ENCODE data around the gene VPS26A. TPM values are rescaled to one million over a fixed set of nuclear protein-coding genes. Genes with fewer than 3 reads are reported as not detected.

VPS26A gene
- total RNA-seq, 1 donor from 2014 or later = 38.0 TPM

GRCh38 chr10:69216577-69217118, 92.7 kb downstream of the VPS26A start:
- intact Hi-C loops (cut with micrococcal nuclease) = no loop called here

DNA sequence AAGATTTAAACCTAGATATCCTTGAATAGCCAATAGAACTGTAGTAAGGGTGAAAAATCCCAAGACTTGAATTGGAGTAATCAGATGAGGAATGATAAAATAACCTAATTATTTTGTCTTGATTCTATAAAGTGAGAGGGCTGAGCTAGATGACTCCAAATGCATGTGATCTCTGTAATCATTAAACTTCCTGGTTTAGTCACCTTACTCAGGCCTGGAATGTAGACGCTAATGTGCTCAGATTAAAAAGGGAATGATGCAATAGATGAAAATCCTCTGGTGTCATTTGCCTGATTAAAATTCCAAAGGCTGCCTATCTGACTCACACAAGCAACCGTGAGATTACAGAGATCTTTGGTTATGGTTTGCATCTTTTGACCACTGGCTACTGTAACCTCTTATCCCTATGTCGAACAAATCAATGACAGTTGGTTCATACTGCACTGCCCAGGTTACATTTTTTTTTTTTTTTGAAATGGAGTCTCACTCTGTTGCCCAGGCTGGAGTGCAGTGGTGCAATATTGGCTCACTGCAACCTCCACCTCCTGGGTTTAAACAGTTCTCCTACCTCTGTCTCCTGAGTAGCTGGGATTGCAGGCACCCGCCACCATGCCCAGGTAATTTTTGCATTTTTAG, 93.3 kb downstream of the VPS26A start:
- intact Hi-C loops (cut with micrococcal nuclease) = no loop called here

DNA sequence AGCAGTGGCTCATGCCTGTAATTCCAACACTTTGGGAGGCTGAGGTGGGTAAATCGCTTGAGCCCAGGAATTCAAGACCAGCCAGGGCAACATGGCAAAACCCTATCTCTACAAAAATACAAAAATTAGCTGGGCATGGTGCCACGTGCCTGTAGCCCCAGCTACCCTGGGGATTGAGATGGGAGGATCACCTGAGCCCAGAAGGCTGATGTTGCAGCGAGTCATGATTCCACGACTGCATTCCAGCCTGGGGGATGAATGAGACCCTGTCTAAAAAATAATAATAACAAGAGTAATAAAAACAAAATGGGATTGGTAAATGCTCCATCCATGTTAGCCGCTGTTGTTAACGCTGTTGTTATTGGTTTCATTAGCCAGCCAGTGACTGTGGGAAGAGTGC, 94.9 kb downstream of the VPS26A start:
- intact Hi-C loops (cut with micrococcal nuclease) = no loop called here

DNA sequence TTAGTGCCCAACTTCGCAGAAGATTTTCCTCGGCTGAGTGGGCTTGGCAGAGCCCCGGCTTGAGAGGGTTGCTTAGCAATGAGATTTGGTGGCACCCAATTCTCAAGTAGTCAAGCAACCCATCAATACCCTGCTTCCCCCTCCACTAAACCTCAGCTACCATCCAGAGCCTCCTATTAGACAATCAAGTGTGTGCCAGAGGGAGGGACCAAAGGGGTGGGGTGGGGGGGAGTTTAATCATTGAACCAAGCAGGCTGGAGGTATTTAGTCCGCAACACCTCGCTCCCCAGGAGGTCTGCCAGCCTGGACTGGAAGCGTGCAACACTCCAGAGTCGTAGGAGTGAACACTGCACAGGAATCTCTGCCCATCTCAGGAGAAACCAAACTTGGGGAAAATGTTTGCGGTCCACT, 96.1 kb downstream of the VPS26A start, which contains the start of gene HKDC1:
TSS of gene HKDC1 (plus strand) at position 292 of the 411 bp plus-strand sequence. CDS start at position 396, 104 bp downstream.
- intact Hi-C loops (cut with micrococcal nuclease) = loop anchor here (5.0 to 10.0 kb wide), 3 partner anchors 173 to 885 kb away; partner anchors contain the start of genes HNRNPH3 and PBLD

- intact Hi-C loops (cut with micrococcal nuclease) = loop anchor here (5.0 to 10.0 kb wide), 3 partner anchors 173 to 886 kb away; partner anchors contain the start of genes HNRNPH3 and PBLD
These were observed 96.5 kb downstream of the VPS26A start for GRCh38 chr10:69220507-69220906.

Other genes with a start within 250 kb of the VPS26A start
- gene DDX50, start 222.9 kb upstream of the VPS26A start, total RNA-seq = 41.5 and 43.2 TPM in 2 replicates
- 117 TPM in 2 replicates for gene DDX21, start 168.0 kb upstream of the VPS26A start, total RNA-seq
- 14.6 and 15.8 TPM in 2 replicates for gene KIFBP, start 135.4 kb upstream of the VPS26A start, total RNA-seq
- gene SRGN, start 36.1 kb upstream of the VPS26A start, total RNA-seq = 294 and 300 TPM in 2 replicates
- 56.1 and 58.9 TPM in 2 replicates for gene SUPV3L1, start 56.1 kb downstream of the VPS26A start, total RNA-seq
- 3.0 and 3.7 TPM in 2 replicates for gene HKDC1, start 96.2 kb downstream of the VPS26A start, total RNA-seq
- gene HK1, start 154.3 kb downstream of the VPS26A start, total RNA-seq = 137 and 139 TPM in 2 replicates